Measurements from ENCODE around the gene CELSR3.

CELSR3 gene

GRCh38 chr3:48686538-48687219 is 24.0 kb upstream of the CELSR3 start:
- DNase-seq, result no peak

GRCh38 chr3:48685603-48686511 is 23.2 kb upstream of the CELSR3 start, which contains the start of gene NCKIPSD:
Gene NCKIPSD (minus strand): TSS chr3:48685915. CDS start chr3:48685807, 108 bp downstream.
- peak; percentile 52 for DNase-seq

GRCh38 chr3:48685293-48685602 is 22.6 kb upstream of the CELSR3 start:
- DNase-seq, result no peak

- no peak for DNase-seq
Measured at GRCh38 chr3:48684480-48685143, 21.9 kb upstream of the CELSR3 start.

GRCh38 chr3:48684054-48684349 is 21.3 kb upstream of the CELSR3 start:
- no peak for DNase-seq

- DNase-seq, result no peak
Measured at GRCh38 chr3:48682786-48683185, 20.1 kb upstream of the CELSR3 start.

GRCh38 chr3:48681974-48682610 is 19.4 kb upstream of the CELSR3 start:
- DNase-seq, result no peak

GRCh38 chr3:48681541-48681880 is 18.8 kb upstream of the CELSR3 start:
- no peak for DNase-seq

GRCh38 chr3:48680811-48681540 is 18.3 kb upstream of the CELSR3 start:
- DNase-seq, result no peak

GRCh38 chr3:48679411-48680391 is 17.0 kb upstream of the CELSR3 start:
- no peak for DNase-seq

- no peak for DNase-seq
Measured at GRCh38 chr3:48678566-48679380, 16.1 kb upstream of the CELSR3 start.

GRCh38 chr3:48678056-48678455 is 15.4 kb upstream of the CELSR3 start:
- DNase-seq, result no peak

- DNase-seq, result no peak
Measured at GRCh38 chr3:48674505-48674904, 11.8 kb upstream of the CELSR3 start.

- no peak for DNase-seq
Measured at GRCh38 chr3:48672522-48672921, 9.8 kb upstream of the CELSR3 start.

GRCh38 chr3:48664929-48665328 is 2.2 kb upstream of the CELSR3 start:
- no peak for DNase-seq

- no peak for DNase-seq
Measured at GRCh38 chr3:48664313-48664644, 1.6 kb upstream of the CELSR3 start.

- DNase-seq, result peak; percentile 90
Measured at GRCh38 chr3:48663489-48664312, 1.0 kb upstream of the CELSR3 start.

- no peak for DNase-seq
Measured at GRCh38 chr3:48662145-48662752, 437 bp downstream of the CELSR3 start.

- DNase-seq, result no peak
Measured at GRCh38 chr3:48661501-48662144, 1.1 kb downstream of the CELSR3 start.
